DND-41 (cell line): ENCODE results near the gene SLC25A34.

ENCODE experiments used
- ATAC-seq: fragments of 200-7000 bp; cut with Tn5 transposase; 3 replicates; pipeline ENCODE4 v1.9.1; 2021; ENCODE audit warnings: low read depth; ENCODE audit not compliant: insufficient read depth
- DNase-seq: peaks from one replicate; pipeline ENCODE4 v3.0.0-alpha.2; 2020
- H2AFZ ChIP-seq: 2 replicates; pipeline ENCODE4 v1.6.0; 2012; ENCODE audit warnings: low read depth, low read length
- H3K27ac ChIP-seq: 2 replicates; pipeline ENCODE4 v1.5.1; 2012; ENCODE audit warnings: low read length, inconsistent platforms
- H3K27me3 ChIP-seq: fragments of 200-600 bp; sonication (generic); 2 replicates; pipeline ENCODE4 v1.6.0; 2012; ENCODE audit warnings: low read length, mild to moderate bottlenecking, inconsistent platforms; ENCODE audit not compliant: insufficient read depth, poor library complexity
- H3K36me3 ChIP-seq: 2 replicates; pipeline ENCODE4 v1.5.1; 2012; ENCODE audit warnings: low read length, inconsistent platforms; ENCODE audit not compliant: insufficient read depth
- H3K4me1 ChIP-seq: 2 replicates; pipeline ENCODE4 v1.5.1; 2012; ENCODE audit warnings: mild to moderate bottlenecking, low read length; ENCODE audit not compliant: insufficient read depth
- H3K4me2 ChIP-seq: 2 replicates; pipeline ENCODE4 v1.6.0; 2012; ENCODE audit warnings: mild to moderate bottlenecking, moderate library complexity, low read length, inconsistent platforms; ENCODE audit not compliant: insufficient read depth
- H3K4me3 ChIP-seq, 2 experiments: fragments of 200-600 bp in 1 of 2; shearing (Covaris generic) in 1 of 2; 2 replicates each; pipeline ENCODE4 v1.5.1; 2012 to 2016; ENCODE audit warnings: inconsistent platforms in 2 of 2, low read length in 2 of 2, mild to moderate bottlenecking in 2 of 2, low read depth in 1 of 2, moderate library complexity in 1 of 2
- H3K79me2 ChIP-seq: 2 replicates; pipeline ENCODE4 v1.6.0; 2012; ENCODE audit warnings: low read length, inconsistent platforms; ENCODE audit not compliant: insufficient read depth
- H3K9ac ChIP-seq: 2 replicates; pipeline ENCODE4 v1.6.0; 2012; ENCODE audit warnings: low read depth, mild to moderate bottlenecking, inconsistent platforms, low read length, moderate library complexity
- H3K9me3 ChIP-seq: 2 replicates; pipeline ENCODE4 v1.5.1; 2012; ENCODE audit warnings: low read length, moderate library complexity, mild to moderate bottlenecking, inconsistent platforms; ENCODE audit not compliant: insufficient read depth, severe bottlenecking
- H4K20me1 ChIP-seq: 2 replicates; pipeline ENCODE4 v1.6.0; 2012; ENCODE audit warnings: low read length; ENCODE audit not compliant: insufficient read depth
- EZH2 ChIP-seq: IDR thresholded peaks from 3 replicates; pipeline ENCODE4 v1.6.1; 2012; ENCODE audit warnings: borderline replicate concordance, low read depth, mild to moderate bottlenecking, moderate library complexity, low read length, inconsistent platforms; ENCODE audit not compliant: severe bottlenecking
- TF ChIP-seq, protein P1 (sequence below): IDR thresholded peaks from 2 replicates; pipeline ENCODE4 v1.5.1; 2012; ENCODE audit warnings: borderline replicate concordance, low read length, moderate library complexity, mild to moderate bottlenecking; ENCODE audit not compliant: poor library complexity, severe bottlenecking; ENCODE audit errors: extremely low read depth

SLC25A34 gene

GRCh38 chr1:15742339-15742801, 6.3 kb downstream of the SLC25A34 start, which contains the start of gene TMEM82:
Gene TMEM82 (plus strand): TSS chr1:15742499. CDS start chr1:15742560, 61 bp downstream.
- Histone ChIP-seq H4K20me1 (no peaks in the 10 kb centered on the region; the same call in 1 of the 2 replicates), H2AFZ (no peak within 1 kb of the TSS), H3K27me3 (no peaks in the 10 kb centered on the region), H3K9me3 (no peaks in the 10 kb centered on the region), H3K36me3 (no peaks in the 10 kb centered on the region), H3K4me1 (no peaks in the 10 kb centered on the region), H3K79me2 (no peaks in the 10 kb centered on the region), H3K4me2 (no peak within 1 kb of the TSS), H3K4me3 (no peak within 1 kb of the TSS), H3K27ac (no peak within 1 kb of the TSS), H3K9ac (no peak within 1 kb of the TSS)
- no peak for ATAC-seq
- TF ChIP-seq, protein P1, sequence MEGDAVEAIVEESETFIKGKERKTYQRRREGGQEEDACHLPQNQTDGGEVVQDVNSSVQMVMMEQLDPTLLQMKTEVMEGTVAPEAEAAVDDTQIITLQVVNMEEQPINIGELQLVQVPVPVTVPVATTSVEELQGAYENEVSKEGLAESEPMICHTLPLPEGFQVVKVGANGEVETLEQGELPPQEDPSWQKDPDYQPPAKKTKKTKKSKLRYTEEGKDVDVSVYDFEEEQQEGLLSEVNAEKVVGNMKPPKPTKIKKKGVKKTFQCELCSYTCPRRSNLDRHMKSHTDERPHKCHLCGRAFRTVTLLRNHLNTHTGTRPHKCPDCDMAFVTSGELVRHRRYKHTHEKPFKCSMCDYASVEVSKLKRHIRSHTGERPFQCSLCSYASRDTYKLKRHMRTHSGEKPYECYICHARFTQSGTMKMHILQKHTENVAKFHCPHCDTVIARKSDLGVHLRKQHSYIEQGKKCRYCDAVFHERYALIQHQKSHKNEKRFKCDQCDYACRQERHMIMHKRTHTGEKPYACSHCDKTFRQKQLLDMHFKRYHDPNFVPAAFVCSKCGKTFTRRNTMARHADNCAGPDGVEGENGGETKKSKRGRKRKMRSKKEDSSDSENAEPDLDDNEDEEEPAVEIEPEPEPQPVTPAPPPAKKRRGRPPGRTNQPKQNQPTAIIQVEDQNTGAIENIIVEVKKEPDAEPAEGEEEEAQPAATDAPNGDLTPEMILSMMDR = no peak
- no peak for DNase-seq

- no peaks in the 10 kb centered on the region for H3K27me3 ChIP-seq
- H3K9ac ChIP-seq = no peak overlapping the region
- H3K9me3 ChIP-seq = no peaks in the 10 kb centered on the region
- H3K27ac ChIP-seq = no peak overlapping the region
- H4K20me1 ChIP-seq = no peaks in the 10 kb centered on the region; the same call in 1 of the 2 replicates
- no peak overlapping the region for H2AFZ ChIP-seq
- no peaks in the 10 kb centered on the region for H3K79me2 ChIP-seq
- H3K4me1 ChIP-seq = no peaks in the 10 kb centered on the region
- no peak overlapping the region for H3K4me3 ChIP-seq
- ATAC-seq (no peak), DNase-seq (no peak)
- no peaks in the 10 kb centered on the region for H3K36me3 ChIP-seq
- H3K4me2 ChIP-seq = no peak overlapping the region
- TF ChIP-seq, protein P1 = no peak
- TF ChIP-seq EZH2 = no peak
These were observed 8.1 kb downstream of the SLC25A34 start for GRCh38 chr1:15744122-15744679.

DNA sequence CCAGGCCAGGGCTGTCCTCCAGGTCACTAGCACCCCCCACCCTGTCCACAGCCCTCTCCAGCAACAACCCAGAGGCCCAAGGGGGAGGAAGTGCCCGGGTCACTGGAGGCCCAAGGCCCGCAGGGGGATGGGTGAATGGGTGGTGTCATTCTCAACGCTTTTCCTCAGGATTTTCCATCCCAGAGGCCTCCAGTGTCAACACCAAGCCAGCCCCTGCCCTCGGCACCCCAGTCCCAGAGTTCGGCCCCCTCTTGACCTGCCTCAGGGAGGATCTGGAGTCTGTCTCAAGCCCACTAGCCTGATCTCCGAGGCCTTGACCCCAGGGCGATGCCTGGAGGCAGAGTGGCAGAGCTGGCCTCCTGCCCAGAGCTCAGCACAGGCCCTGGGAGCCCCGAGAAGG, 11.3 kb downstream of the SLC25A34 start:
- Histone ChIP-seq H2AFZ (no peak overlapping the region), H3K4me2 (no peak overlapping the region), H3K27ac (no peak overlapping the region), H4K20me1 (no peaks in the 10 kb centered on the region; the same call in 1 of the 2 replicates), H3K27me3 (no peaks in the 10 kb centered on the region), H3K79me2 (no peaks in the 10 kb centered on the region), H3K9me3 (no peaks in the 10 kb centered on the region), H3K4me1 (no peaks in the 10 kb centered on the region), H3K9ac (no peak overlapping the region), H3K4me3 (no peak overlapping the region), H3K36me3 (no peaks in the 10 kb centered on the region)
- TF ChIP-seq EZH2 = no peak
- TF ChIP-seq, protein P1 = no peak
- ATAC-seq (no peak), DNase-seq (no peak)
